ENCODE results near the gene ANKRD63.

DNA sequence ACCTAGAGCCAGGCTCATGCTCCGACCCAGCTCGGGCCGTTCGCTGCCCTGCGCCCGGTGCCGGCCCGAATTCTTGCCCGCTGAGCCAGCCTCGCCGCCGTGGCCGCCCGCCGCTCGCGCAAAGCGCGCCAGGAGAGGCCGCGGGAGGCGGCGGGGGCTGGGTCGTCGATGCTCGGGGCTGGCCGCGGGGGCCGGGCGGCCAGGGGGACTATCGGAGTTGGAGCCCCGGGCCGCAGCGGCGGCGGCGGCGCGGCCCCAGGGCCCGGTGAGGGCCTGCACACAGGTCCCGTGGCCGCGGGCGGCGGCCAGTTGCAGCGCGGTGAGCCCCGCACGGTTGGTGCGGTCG lies 1.1 kb downstream of the ANKRD63 start:
- TF ChIP-seq TAF1 (IDR thresholded peaks at IDR 0.05; ENCODE audit: borderline replicate concordance, insufficient read depth, low read length) (no peak), POLR2AphosphoS5 (IDR thresholded peaks at IDR 0.05; ENCODE audit: low read depth, low read length) (no peak), SIN3A (IDR thresholded peaks at IDR 0.05; ENCODE audit: borderline replicate concordance, insufficient read depth, low read length) (no peak)
- TF ChIP-seq, protein P1, sequence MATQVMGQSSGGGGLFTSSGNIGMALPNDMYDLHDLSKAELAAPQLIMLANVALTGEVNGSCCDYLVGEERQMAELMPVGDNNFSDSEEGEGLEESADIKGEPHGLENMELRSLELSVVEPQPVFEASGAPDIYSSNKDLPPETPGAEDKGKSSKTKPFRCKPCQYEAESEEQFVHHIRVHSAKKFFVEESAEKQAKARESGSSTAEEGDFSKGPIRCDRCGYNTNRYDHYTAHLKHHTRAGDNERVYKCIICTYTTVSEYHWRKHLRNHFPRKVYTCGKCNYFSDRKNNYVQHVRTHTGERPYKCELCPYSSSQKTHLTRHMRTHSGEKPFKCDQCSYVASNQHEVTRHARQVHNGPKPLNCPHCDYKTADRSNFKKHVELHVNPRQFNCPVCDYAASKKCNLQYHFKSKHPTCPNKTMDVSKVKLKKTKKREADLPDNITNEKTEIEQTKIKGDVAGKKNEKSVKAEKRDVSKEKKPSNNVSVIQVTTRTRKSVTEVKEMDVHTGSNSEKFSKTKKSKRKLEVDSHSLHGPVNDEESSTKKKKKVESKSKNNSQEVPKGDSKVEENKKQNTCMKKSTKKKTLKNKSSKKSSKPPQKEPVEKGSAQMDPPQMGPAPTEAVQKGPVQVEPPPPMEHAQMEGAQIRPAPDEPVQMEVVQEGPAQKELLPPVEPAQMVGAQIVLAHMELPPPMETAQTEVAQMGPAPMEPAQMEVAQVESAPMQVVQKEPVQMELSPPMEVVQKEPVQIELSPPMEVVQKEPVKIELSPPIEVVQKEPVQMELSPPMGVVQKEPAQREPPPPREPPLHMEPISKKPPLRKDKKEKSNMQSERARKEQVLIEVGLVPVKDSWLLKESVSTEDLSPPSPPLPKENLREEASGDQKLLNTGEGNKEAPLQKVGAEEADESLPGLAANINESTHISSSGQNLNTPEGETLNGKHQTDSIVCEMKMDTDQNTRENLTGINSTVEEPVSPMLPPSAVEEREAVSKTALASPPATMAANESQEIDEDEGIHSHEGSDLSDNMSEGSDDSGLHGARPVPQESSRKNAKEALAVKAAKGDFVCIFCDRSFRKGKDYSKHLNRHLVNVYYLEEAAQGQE (IDR thresholded peaks at IDR 0.05; ENCODE audit: insufficient read depth in 1 of 2, low read depth in 2 of 2, low read length in 2 of 2), result no peak

All from PFSK-1 (cell line).